Measurements from ENCODE around the gene DCLRE1B. TPM values are rescaled to one million over a fixed set of nuclear protein-coding genes. Genes with fewer than 3 reads are reported as not detected.
"Not testable (repeated sequence)": the region's sequence is repeated elsewhere in the genome, so short reads cannot be mapped to it uniquely, and the experiment has no call there.

Gene DCLRE1B
- total and polyA plus RNA-seq, 2 experiments from 2014 or later: 4.6 to 6.0 TPM

GRCh38 chr1:113947388-113948107 lies 42.4 kb downstream of the DCLRE1B start:
- no peak for DNase-seq (ENCODE audit: low spot score)
- TF ChIP-seq CTCF (IDR thresholded peaks at IDR 0.05; ENCODE audit: poor library complexity) (no peak), EZH2 (IDR thresholded peaks at IDR 0.05; ENCODE audit: borderline replicate concordance) (no peak), EZH2phosphoT487 (IDR thresholded peaks at IDR 0.05; ENCODE audit: low read depth, severe bottlenecking, unreplicated experiment) (no peak)
- peak overlapping the region; percentile 43 for H3K4me2 ChIP-seq
- no peak overlapping the region for H3K4me3 ChIP-seq
- peaks cover 16% of the 10 kb centered on the region for H4K20me1 ChIP-seq (ENCODE audit: insufficient read depth, poor library complexity, severe bottlenecking)
- no peaks in the 10 kb centered on the region for H3K9me3 ChIP-seq (ENCODE audit: low read depth)
- no peak overlapping the region for H2AFZ ChIP-seq
- peaks cover 31% of the 10 kb centered on the region for H3K4me1 ChIP-seq (ENCODE audit: insufficient read depth)
- H3K79me2 ChIP-seq: peaks cover 84% of the 10 kb centered on the region
- H3K9me2 ChIP-seq (replicated peaks; ENCODE audit: insufficient read depth): no peaks in the 10 kb centered on the region
- WGBS (ENCODE audit: low lambda C conversion rate, missing lambda C conversion rate): 30% methylated on average over 3 of the region's 3 CpGs
- H3K36me3 ChIP-seq (replicated peaks; ENCODE audit: insufficient read depth, low read depth): no peaks in the 10 kb centered on the region
- H3K27ac ChIP-seq: peak overlapping the region; percentile 41
- no peaks in the 10 kb centered on the region for H3K27me3 ChIP-seq

- H3K27ac ChIP-seq: peak overlapping the region; percentile 41
- H3K9me3 ChIP-seq (ENCODE audit: low read depth); DNase-seq (ENCODE audit: low spot score); H3K4me3 ChIP-seq; H2AFZ ChIP-seq; H3K27me3 ChIP-seq; H3K36me3 ChIP-seq (replicated peaks; ENCODE audit: insufficient read depth, low read depth); H3K9me2 ChIP-seq (replicated peaks; ENCODE audit: insufficient read depth): not testable (repeated sequence)
- H3K79me2 ChIP-seq: peaks cover 82% of the 10 kb centered on the region
- peak overlapping the region; percentile 43 for H3K4me2 ChIP-seq
- peaks cover 16% of the 10 kb centered on the region for H4K20me1 ChIP-seq (ENCODE audit: insufficient read depth, poor library complexity, severe bottlenecking)
- peaks cover 31% of the 10 kb centered on the region for H3K4me1 ChIP-seq (ENCODE audit: insufficient read depth)
- 82% methylated on average over 4 of the region's 4 CpGs for WGBS (ENCODE audit: low lambda C conversion rate, missing lambda C conversion rate)
Observed at GRCh38 chr1:113948151-113948550, 43.0 kb downstream of the DCLRE1B start.

GRCh38 chr1:113949007-113949406 lies 43.9 kb downstream of the DCLRE1B start:
- Histone ChIP-seq H3K9me2 (replicated peaks; ENCODE audit: insufficient read depth) (no peaks in the 10 kb centered on the region), H3K4me3 (no peak overlapping the region), H4K20me1 (ENCODE audit: insufficient read depth, poor library complexity, severe bottlenecking) (peaks cover 12% of the 10 kb centered on the region), H3K79me2 (peaks cover 78% of the 10 kb centered on the region), H3K4me2 (no peak overlapping the region), H3K36me3 (replicated peaks; ENCODE audit: insufficient read depth, low read depth) (no peaks in the 10 kb centered on the region), H2AFZ (no peak overlapping the region), H3K4me1 (ENCODE audit: insufficient read depth) (peaks cover 31% of the 10 kb centered on the region), H3K27me3 (no peaks in the 10 kb centered on the region), H3K27ac (no peak overlapping the region), H3K9me3 (ENCODE audit: low read depth) (no peaks in the 10 kb centered on the region)
- TF ChIP-seq EZH2phosphoT487 (IDR thresholded peaks at IDR 0.05; ENCODE audit: low read depth, severe bottlenecking, unreplicated experiment) (no peak), CTCF (IDR thresholded peaks at IDR 0.05; ENCODE audit: poor library complexity) (peak; percentile 29)
- 64% methylated on average over 5 of the region's 5 CpGs for WGBS (ENCODE audit: low lambda C conversion rate, missing lambda C conversion rate)
- no peak for DNase-seq (ENCODE audit: low spot score)

GRCh38 chr1:113950908-113951307 lies 45.8 kb downstream of the DCLRE1B start:
- 95% methylated on average over 1 of the region's 1 CpG for WGBS (ENCODE audit: low lambda C conversion rate, missing lambda C conversion rate)
- H4K20me1 ChIP-seq (ENCODE audit: insufficient read depth, poor library complexity, severe bottlenecking): peaks cover 11% of the 10 kb centered on the region
- TF ChIP-seq EZH2phosphoT487 (IDR thresholded peaks at IDR 0.05; ENCODE audit: low read depth, severe bottlenecking, unreplicated experiment) (no peak), CTCF (IDR thresholded peaks at IDR 0.05; ENCODE audit: poor library complexity) (no peak), EZH2 (IDR thresholded peaks at IDR 0.05; ENCODE audit: borderline replicate concordance) (no peak)

More at GRCh38 chr1:113950908-113951307, 45.8 kb downstream of the DCLRE1B start:
- Histone ChIP-seq H3K4me3 (no peak overlapping the region), H3K9me2 (replicated peaks; ENCODE audit: insufficient read depth) (no peaks in the 10 kb centered on the region), H3K9me3 (ENCODE audit: low read depth) (no peaks in the 10 kb centered on the region), H3K36me3 (replicated peaks; ENCODE audit: insufficient read depth, low read depth) (no peaks in the 10 kb centered on the region), H3K27ac (no peak overlapping the region), H2AFZ (no peak overlapping the region), H3K4me1 (ENCODE audit: insufficient read depth) (peaks cover 30% of the 10 kb centered on the region), H3K4me2 (no peak overlapping the region), H3K79me2 (peaks cover 63% of the 10 kb centered on the region), H3K27me3 (no peaks in the 10 kb centered on the region)
- no peak for DNase-seq (ENCODE audit: low spot score)

Data from hepatocyte (in vitro differentiated cells).